PC-9 (cell line): Measurements from ENCODE around the gene SH3RF3.

Experiments used
- CTCF ChIP-seq: fragments of 200-600 bp; sonication (generic); conservative IDR thresholded peaks from 2 replicates; pipeline ENCODE4 v1.6.1; 2017; ENCODE audit warnings: mixed run types, antibody characterized with exemption, mild to moderate bottlenecking, moderate library complexity
- EZH2 ChIP-seq: fragments of 200-600 bp; sonication (generic); IDR thresholded peaks from 2 replicates; pipeline ENCODE4 v1.8.0; 2017; ENCODE audit warnings: antibody characterized with exemption, low read depth

GRCh38 chr2:109313343-109313742 is 184.3 kb downstream of the SH3RF3 start:
- TF ChIP-seq CTCF (no peak), EZH2 (no peak)
